Fibroblast of pulmonary artery (primary cell): ENCODE results near the gene LRMDA.

Experiments
- DNase-seq: peaks from one replicate; pipeline ENCODE4 v3.0.0-alpha.2; 2010; ENCODE audit warnings: low read depth
- H3K4me3 ChIP-seq: replicated peaks from 2 replicates; pipeline ENCODE4 v1.5.1; 2011; ENCODE audit warnings: low read depth, mild to moderate bottlenecking, control low read depth, low read length, moderate library complexity
- CTCF ChIP-seq: IDR thresholded peaks from 2 replicates; pipeline ENCODE4 v1.5.1; 2011; ENCODE audit warnings: mild to moderate bottlenecking, control low read depth, low read length, inconsistent platforms; ENCODE audit errors: missing control alignments

LRMDA gene

DNA sequence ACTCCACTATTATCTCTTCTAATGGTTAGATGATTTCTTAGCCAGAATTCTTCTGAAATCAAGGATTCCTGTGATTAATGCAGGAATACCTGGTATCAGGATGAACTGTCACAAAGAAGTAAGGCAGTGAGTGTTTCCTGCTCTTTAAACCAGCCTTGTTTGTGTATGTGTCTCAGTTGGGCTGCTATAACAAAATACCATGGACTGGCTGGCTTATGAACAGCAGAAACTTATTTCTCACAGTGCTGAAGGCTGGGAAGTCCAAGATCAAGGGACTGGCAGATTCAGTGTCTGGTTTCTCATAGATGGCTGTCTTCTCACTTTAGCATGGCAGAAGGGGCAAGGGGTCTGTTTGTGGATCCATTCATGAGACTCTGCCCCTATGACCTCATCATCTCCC is 42.7 kb downstream of the LRMDA start:
- no peak for DNase-seq
- no peak overlapping the region for H3K4me3 ChIP-seq

DNA sequence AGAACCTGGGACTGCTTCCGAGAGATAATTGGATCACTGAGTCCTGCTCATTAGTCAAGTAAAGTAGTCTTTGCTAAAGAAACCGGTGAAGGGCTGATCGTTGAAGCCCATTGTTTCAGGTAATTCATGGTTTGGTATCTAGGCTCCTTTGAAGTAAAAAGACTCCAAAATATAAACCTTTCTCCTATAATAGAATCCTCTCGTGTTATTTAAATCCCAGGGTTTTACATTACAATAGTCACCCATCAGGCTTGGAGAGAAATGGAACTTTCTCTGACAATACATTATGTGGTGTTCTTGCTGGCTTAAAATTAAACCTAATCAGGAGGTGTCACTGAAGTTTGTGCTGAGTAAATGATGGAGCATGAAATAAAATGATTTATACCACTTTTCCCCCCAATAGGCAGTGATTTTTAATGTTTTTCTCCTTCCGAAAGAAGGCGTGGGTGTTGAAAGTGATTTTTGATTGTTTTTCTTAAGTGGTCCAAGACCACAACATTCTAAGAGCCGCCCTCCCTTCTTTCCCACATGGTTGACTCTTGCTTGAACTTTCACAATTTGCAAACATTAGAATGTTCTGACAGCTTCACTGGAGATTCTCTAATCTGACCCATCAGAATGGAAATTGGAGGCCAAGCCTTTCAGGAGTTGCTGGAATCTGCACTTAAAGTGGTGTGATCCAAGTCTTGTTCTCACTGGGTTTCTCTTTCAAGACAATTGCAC is 44.2 kb downstream of the LRMDA start:
- H3K4me3 ChIP-seq: no peak overlapping the region
- peak; percentile 51 for DNase-seq

More for the DNA sequence above, 42.7 kb downstream of the LRMDA start:
- TF ChIP-seq CTCF: no peak

DNA sequence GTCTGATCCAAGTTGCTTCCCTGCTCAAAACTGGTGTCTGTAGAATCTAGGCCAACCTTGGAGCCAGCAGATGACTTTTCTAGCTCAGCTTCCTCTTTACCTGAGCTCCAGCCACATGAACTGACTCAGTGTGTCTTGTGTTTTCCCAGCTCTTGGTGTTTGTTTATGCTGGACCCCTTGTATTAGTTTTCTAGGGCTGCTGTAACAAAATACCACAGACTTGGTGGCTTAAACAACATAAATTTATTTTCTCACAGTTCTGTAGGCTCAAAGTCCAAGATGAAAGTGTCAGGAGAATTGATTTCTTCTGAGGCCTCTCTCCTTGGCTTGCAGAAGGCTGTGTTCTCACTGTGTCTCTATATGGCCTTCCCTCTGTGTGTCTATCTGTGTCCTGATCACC is 45.1 kb downstream of the LRMDA start:
- no peak for TF ChIP-seq CTCF
- H3K4me3 ChIP-seq: no peak overlapping the region
- no peak for DNase-seq

More for the DNA sequence above, 44.2 kb downstream of the LRMDA start:
- TF ChIP-seq CTCF: no peak

DNA sequence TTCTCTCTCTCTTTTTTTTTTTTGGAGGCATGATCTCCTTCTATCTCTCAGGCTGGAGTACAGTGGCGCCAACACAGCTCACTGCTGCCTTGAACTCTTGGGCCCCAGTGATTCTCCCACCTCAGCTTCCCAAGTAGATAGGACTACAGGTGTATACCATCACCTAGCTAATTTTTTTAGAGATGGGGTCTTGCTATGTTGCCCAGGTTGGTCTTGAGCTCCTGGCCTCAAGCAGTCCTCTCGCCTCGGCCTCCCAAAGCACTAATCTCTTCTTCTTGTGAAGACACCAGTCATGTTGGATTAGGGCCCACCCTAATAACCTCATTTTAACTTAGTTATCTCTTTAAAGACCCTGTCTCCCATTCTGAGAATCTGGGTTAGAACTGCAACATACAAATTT is 45.6 kb downstream of the LRMDA start:
- no peak for TF ChIP-seq CTCF
- H3K4me3 ChIP-seq: no peak overlapping the region
- no peak for DNase-seq

DNA sequence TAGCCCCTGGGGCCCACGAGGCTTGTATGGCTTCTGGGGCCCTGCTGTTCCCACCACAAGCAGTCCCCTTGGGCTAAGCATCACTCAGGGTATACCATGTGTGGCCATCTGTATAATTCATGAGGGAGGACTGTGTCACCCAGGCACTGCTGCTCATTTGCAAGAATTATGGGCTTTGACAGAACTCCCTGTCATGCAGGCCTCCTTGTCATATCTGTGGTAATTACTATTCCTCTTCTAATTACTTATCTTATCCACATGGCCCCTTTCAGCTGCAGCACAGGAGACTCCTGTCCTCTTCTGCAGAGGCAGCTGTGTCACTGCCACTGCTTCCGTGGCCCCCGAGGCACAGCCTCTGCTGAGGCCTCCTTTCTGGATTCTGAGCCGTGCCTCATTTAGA is 46.3 kb downstream of the LRMDA start:
- H3K4me3 ChIP-seq: no peak overlapping the region
- no peak for TF ChIP-seq CTCF
- DNase-seq: no peak

- TF ChIP-seq CTCF: no peak
Observed at GRCh38 chr10:75480374-75480773, 49.0 kb downstream of the LRMDA start.

GRCh38 chr10:75483188-75483587 is 51.8 kb downstream of the LRMDA start:
- H3K4me3 ChIP-seq: no peak overlapping the region
- DNase-seq: no peak
- no peak for TF ChIP-seq CTCF

More at GRCh38 chr10:75480374-75480773, 49.0 kb downstream of the LRMDA start:
- H3K4me3 ChIP-seq: no peak overlapping the region
- no peak for DNase-seq
